Prostate gland (tissue), 2 donors: ENCODE data around the gene DENND6A.

Experiments
- CTCF ChIP-seq, 4 experiments: fragments of 200-600 bp in 2 of 4; fragments of 450-650 bp in 2 of 4; sonication (generic) in 2 of 4; IDR thresholded peaks; 1 replicate in 3 of 4; 2 replicates in 1 of 4; pipeline ENCODE4 v1.5.1; 2016 to 2019; ENCODE audit warnings: antibody characterized with exemption in 4 of 4, mild to moderate bottlenecking in 2 of 4, moderate library complexity in 2 of 4
- POLR2A ChIP-seq: fragments of 450-650 bp; IDR thresholded peaks from one replicate; pipeline ENCODE4 v1.6.1; 2016; ENCODE audit warnings: antibody characterized with exemption, mild to moderate bottlenecking
- POLR2AphosphoS5 ChIP-seq: sonication (generic); formaldehyde crosslinking; IDR thresholded peaks from one replicate; pipeline ENCODE4 v1.6.1; 2017; ENCODE audit warnings: antibody characterized with exemption

GRCh38 chr3:57661404-57661803 lies 31.5 kb downstream of the DENND6A start:
- TF ChIP-seq POLR2AphosphoS5 (no peak), CTCF (IDR thresholded peaks at IDR 0.05) (no peak), POLR2A (no peak)
